GM12878 (cell line): ENCODE results near the gene MAFF. TPM values are rescaled to one million over a fixed set of nuclear protein-coding genes. Genes with fewer than 3 reads are reported as not detected.

ENCODE experiments used
- ATAC-seq: fragments of 200-7000 bp; cut with Tn5 transposase; 3 replicates; pipeline ENCODE4 v1.9.1; 2020; ENCODE audit warnings: mild to moderate bottlenecking, moderate library complexity
- BruUV-seq: library from RNA; stranded (reverse); fragments of 400-500 nt; replicated peaks from 2 replicates; lab custom pipeline; 2021; lab: Mats Ljungman, UMichigan
- CTCF ChIA-PET: fragments of 300-600 bp; sonication (Branson Sonifier 250); formaldehyde crosslinking; extraction: SDS; loops from one replicate; lab custom pipeline; 2021; ENCODE audit warnings: inconsistent platforms; lab: Yijun Ruan, JAX
- POLR2A ChIA-PET: fragments of 350-600 bp; formaldehyde crosslinking; extraction: SDS; loops from one replicate; lab custom pipeline; 2021; ENCODE audit warnings: inconsistent platforms; lab: Charles Lee
- RAD21 ChIA-PET: fragments of 300-600 bp; sonication (Branson Sonifier 250); formaldehyde crosslinking; loops from one replicate; lab custom pipeline; 2023; ENCODE audit warnings: antibody characterized with exemption; ENCODE audit not compliant: unreplicated experiment; lab: Charles Lee
- SMC1A ChIA-PET: fragments of 300-600 bp; sonication (Branson Sonifier 250); formaldehyde crosslinking; loops from one replicate; lab custom pipeline; 2023; ENCODE audit not compliant: unreplicated experiment, uncharacterized antibody; lab: Charles Lee
- DNase-seq: peaks from one replicate; pipeline ENCODE4 v3.0.0-alpha.2; 2011; ENCODE audit warnings: low read depth, low spot score
- FAIRE-seq: peaks from 3 replicates; lab custom pipeline; 2011; peaks lifted over from hg19 to GRCh38; lab: Jason Lieb, UNC
- H2AFZ ChIP-seq: 2 replicates; pipeline ENCODE4 v1.6.0; 2011; ENCODE audit warnings: low read depth, low read length, control low read depth; ENCODE audit not compliant: control insufficient read depth
- H3K27ac ChIP-seq: 2 replicates; pipeline ENCODE4 v1.5.1; 2011; ENCODE audit warnings: control low read depth; ENCODE audit not compliant: control insufficient read depth, insufficient read depth
- H3K27me3 ChIP-seq, 2 experiments: replicated peaks in 1 of 2; 2 replicates each; pipeline versions ENCODE4 v1.6.0 to v1.6.1; 2011; ENCODE audit warnings: low read length in 1 of 2; ENCODE audit not compliant: control insufficient read depth in 2 of 2, insufficient read depth in 2 of 2
- H3K36me3 ChIP-seq, 2 experiments: 2 replicates each; pipeline ENCODE4 v1.5.1; 2011; ENCODE audit warnings: low read length in 1 of 2; ENCODE audit not compliant: control insufficient read depth in 2 of 2, insufficient read depth in 2 of 2
- H3K4me1 ChIP-seq: 2 replicates; pipeline ENCODE4 v1.6.1; 2011; ENCODE audit warnings: mild to moderate bottlenecking, low read length, moderate library complexity, mixed read lengths; ENCODE audit not compliant: control insufficient read depth, insufficient read depth
- H3K4me2 ChIP-seq: 2 replicates; pipeline ENCODE4 v1.6.0; 2011; ENCODE audit warnings: control low read depth; ENCODE audit not compliant: control insufficient read depth, insufficient read depth
- H3K4me3 ChIP-seq: fragments of 200-600 bp; sonication (generic); 2 replicates; pipeline ENCODE4 v1.5.1; 2016
- H3K79me2 ChIP-seq: 2 replicates; pipeline ENCODE4 v1.6.0; 2011; ENCODE audit warnings: low read length; ENCODE audit not compliant: control insufficient read depth, insufficient read depth
- H3K9ac ChIP-seq: 2 replicates; pipeline ENCODE4 v1.8.0; 2011; ENCODE audit warnings: low read length, control low read depth, mixed read lengths; ENCODE audit not compliant: control insufficient read depth, insufficient read depth
- H3K9me3 ChIP-seq: replicated peaks from 3 replicates; pipeline ENCODE4 v1.5.1; 2011; ENCODE audit warnings: mild to moderate bottlenecking, low read length; ENCODE audit not compliant: control insufficient read depth, insufficient read depth
- H4K20me1 ChIP-seq: 2 replicates; pipeline ENCODE4 v1.6.0; 2011; ENCODE audit not compliant: control insufficient read depth, insufficient read depth
- CTCF ChIP-seq, 3 experiments: IDR thresholded peaks in 2 of 3; conservative IDR thresholded peaks in 1 of 3; 2 replicates each; pipeline ENCODE4 v1.5.1; 2011; ENCODE audit warnings: low read depth in 3 of 3, low read length in 3 of 3, mild to moderate bottlenecking in 3 of 3, control low read depth in 2 of 3, moderate library complexity in 2 of 3, inconsistent platforms in 1 of 3, mixed read lengths in 1 of 3; ENCODE audit not compliant: control insufficient read depth in 2 of 3, insufficient read depth in 1 of 3; ENCODE audit errors: extremely low read depth in 1 of 3
- SPI1 ChIP-seq: IDR thresholded peaks from 2 replicates; pipeline ENCODE4 v1.6.1; 2011; ENCODE audit warnings: low read depth, mild to moderate bottlenecking, low read length, moderate library complexity, borderline replicate concordance; ENCODE audit not compliant: insufficient read depth
- WGBS: methylation state at CpG from one replicate; pipeline ENCODE4 v1.1.6; 2016; ENCODE audit warnings: low lambda C conversion rate; ENCODE audit not compliant: insufficient replicate concordance, insufficient coverage; ENCODE audit errors: missing lambda C conversion rate; 5-methylcytosine and 5-hydroxymethylcytosine counted together
- in situ Hi-C: fragments of 300-500 bp; cut with MboI; formaldehyde crosslinking; loops from 9 replicates; pipeline ENCODE4 v1.14.3; 2018; ENCODE audit warnings: mixed read lengths
- intact Hi-C: fragments of 100-400 bp; cut with micrococcal nuclease; formaldehyde crosslinking; loops from one replicate; pipeline ENCODE4 v1.14.2; 2022; ENCODE audit not compliant: unreplicated experiment
- polyA plus RNA-seq, 11 experiments: library from polyadenylated mRNA; depleted of rRNA in 4 of 11; unstranded in 6 of 11; stranded (reverse) in 5 of 11; fragments of >200 nt; fragmentation: Nextera tagmentation in 4 of 11; fragmentation: Illumina TruSeq in 1 of 11; extraction: Ambion mirVana in 4 of 11; extraction: Trizol in 1 of 11; gene quantifications; 1 replicate in 1 of 11; 2 replicates in 10 of 11; pipeline versions ENCODE4 v1.2.1 to v1.2.3, GENCODE V29; 2011 to 2016; ENCODE audit warnings: inconsistent platforms in 2 of 11, missing spikeins in 2 of 11, low read depth in 1 of 11
- total RNA-seq, 4 experiments: library from RNA; depleted of rRNA in 3 of 4; stranded (reverse); fragments of >200 nt in 3 of 4; fragmentation: Illumina TruSeq in 1 of 4; extraction: Trizol in 1 of 4; gene quantifications; 2 replicates each; pipeline versions ENCODE4 v1.2.1 to v1.2.3, GENCODE V29; 2013 to 2021

MAFF gene
- total and polyA plus RNA-seq, 10 of the 15 experiments (the other 5 are each of a cell fraction or from before 2014, with no cell fraction given): 0.22 to 2.3 (median 0.81) TPM; not detected in 1

- TF ChIP-seq SPI1 (no peak), CTCF (IDR thresholded peaks at IDR 0.05 in 2 of 3, conservative IDR thresholded peaks at IDR 0.05 in 1 of 3; ENCODE audit: control insufficient read depth in 2 of 3, extremely low read depth in 1 of 3, insufficient read depth in 1 of 3, low read depth in 3 of 3, low read length in 3 of 3) (no peak)
- H3K9ac ChIP-seq: no peak overlapping the region
- ATAC-seq: no peak
- ChIA-PET CTCF (no interaction called here), SMC1A (no interaction called here), RAD21 (no interaction called here), POLR2A (interaction anchor here (0.5 kb wide), 1 partner anchor 20 kb away, joined by 4 read pairs; no protein-coding TSS in a partner anchor)
- H3K79me2 ChIP-seq: no peaks in the 10 kb centered on the region
- H3K9me3 ChIP-seq: no peaks in the 10 kb centered on the region
- no peak overlapping the region for H2AFZ ChIP-seq
- no peaks in the 10 kb centered on the region for H3K36me3 ChIP-seq
- no TSS peak for BruUV-seq
- DNase-seq: no peak
- intact Hi-C loops (no loop called here), in situ Hi-C loops (no loop called here)
- no peak overlapping the region for H3K27ac ChIP-seq
- H3K4me3 ChIP-seq: no peak overlapping the region
- no peak overlapping the region for H3K4me2 ChIP-seq
- no peak for FAIRE-seq
- no peaks in the 10 kb centered on the region for H3K27me3 ChIP-seq
- H3K4me1 ChIP-seq: peaks cover 24% of the 10 kb centered on the region
- no peaks in the 10 kb centered on the region for H4K20me1 ChIP-seq
- WGBS: 86% methylated on average over 19 of the region's 19 CpGs
These were observed 4.9 kb upstream of the MAFF start for GRCh38 chr22:38196791-38197419.
